ENCODE results near the gene ITM2B.
A peak's percentile ranks its signal among the peaks of the same experiment; 100 is the strongest.
"Not testable (repeated sequence)": the region's sequence is repeated elsewhere in the genome, so short reads cannot be mapped to it uniquely, and the experiment has no call there.

Gene ITM2B

DNA sequence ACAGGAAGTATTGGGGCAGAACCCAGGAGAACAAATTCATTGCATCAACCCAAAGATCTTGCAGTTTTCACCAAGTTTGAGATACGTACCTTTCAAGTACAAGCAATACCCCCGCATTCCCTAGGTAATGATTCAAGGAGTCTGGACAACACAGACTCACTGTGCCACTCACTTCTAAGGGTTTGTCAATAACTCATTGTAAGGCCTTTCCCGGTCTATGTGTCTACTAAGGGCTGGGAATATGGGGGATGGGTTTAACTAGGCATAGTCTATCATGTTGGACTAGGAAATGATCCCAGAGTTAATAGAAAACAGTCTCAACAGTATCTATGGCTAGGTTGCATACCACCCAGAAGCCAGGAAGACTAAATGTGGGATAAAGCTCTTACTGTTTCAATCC, 8.3 kb upstream of the ITM2B start:
- no peak for DNase-seq (ENCODE audit: low spot score)

GRCh38 chr13:48230541-48230940, 2.5 kb upstream of the ITM2B start:
- DNase-seq (ENCODE audit: low spot score), result no peak

- DNase-seq (ENCODE audit: low spot score), result no peak
Observed at GRCh38 chr13:48231080-48231479, 1.9 kb upstream of the ITM2B start.

- no peak for DNase-seq (ENCODE audit: low spot score)
Observed at GRCh38 chr13:48231933-48232332, 1.1 kb upstream of the ITM2B start.

DNA sequence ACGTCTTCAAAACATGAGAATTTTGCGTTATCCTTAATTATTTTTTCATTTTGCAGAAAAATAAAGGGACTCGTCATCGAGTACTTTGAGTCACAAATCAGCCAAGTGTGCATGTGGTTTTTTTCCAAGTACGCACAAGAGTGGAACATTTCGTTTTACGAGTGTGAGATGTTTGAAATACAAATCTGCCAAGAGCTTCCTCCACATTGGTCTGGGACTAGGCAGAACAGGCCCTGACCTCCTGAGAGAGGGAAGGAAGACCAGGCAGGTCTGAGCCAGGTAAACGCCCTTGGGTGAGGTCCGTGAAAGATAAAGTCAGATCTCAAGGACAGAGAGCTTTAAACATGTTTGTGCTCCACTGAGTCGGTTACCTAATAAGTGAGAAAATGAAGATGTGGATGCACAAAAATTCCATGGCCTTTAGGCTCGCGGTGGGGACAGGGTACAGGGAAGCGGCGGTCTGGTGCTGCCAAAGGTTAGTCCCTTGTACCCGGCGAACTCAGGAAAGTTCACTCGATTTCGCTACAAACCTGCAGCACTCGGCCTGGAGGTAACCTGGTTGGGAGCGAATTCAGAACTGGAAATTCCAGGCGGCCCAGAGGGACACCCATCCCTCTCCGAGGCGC, 473 bp upstream of the ITM2B start:
- no peak for DNase-seq (ENCODE audit: low spot score)

DNA sequence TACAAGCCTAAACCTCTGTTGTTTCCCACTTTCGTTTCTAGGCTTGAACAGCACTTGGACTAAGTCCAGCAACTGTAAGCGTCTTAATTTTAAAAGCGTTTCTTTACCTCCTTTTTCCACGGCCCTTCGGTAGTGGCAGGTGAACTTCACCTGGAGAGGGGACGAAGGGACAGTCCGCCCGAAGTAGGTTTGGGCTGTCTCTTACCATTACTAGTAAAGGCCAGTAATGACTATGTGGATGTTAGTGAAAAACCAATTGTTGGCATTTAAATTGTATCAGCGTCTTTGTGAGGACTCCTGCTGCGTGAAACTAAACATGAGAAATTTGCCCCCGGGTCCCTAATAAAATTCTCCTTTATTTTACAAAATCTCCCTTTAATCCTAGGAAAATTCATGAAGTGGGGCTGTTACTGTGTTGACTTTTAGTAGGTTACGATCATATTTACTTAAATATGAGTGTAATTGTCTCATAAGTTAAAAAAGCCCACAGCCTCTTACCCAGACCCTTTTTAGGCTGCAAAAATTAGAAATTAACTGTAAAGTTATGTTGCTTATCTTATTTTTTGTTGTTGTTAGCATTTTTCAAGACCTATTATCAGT, 983 bp downstream of the ITM2B start:
- DNase-seq (ENCODE audit: low spot score), result no peak

- DNase-seq (ENCODE audit: low spot score), result peak; percentile 38
Observed at GRCh38 chr13:48234566-48235340, 1.7 kb downstream of the ITM2B start.

GRCh38 chr13:48235341-48236135, 2.5 kb downstream of the ITM2B start:
- DNase-seq (ENCODE audit: low spot score), result peak; percentile 22

GRCh38 chr13:48236528-48237353, 3.7 kb downstream of the ITM2B start:
- DNase-seq (ENCODE audit: low spot score), result no peak

DNA sequence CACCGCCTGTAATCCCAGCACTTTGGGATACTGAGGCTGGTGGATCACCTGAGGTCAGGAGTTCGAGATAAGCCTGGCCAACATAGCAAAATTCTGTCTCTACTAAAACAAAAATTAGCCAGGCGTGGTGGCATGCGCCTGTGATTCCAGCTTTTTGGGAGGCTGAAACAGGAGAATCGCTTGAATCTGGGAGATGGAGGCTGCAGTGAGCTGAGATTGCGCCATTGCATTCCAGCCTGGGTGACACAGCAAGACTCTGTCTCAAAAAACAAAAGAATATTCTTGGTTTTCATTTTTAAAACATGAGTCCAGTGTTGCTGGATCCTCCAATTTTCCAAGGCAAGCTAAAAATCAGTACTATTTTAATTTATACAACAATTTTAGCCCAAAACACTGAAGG, 6.4 kb downstream of the ITM2B start:
- not testable (repeated sequence) for DNase-seq (ENCODE audit: low spot score)

GRCh38 chr13:48241651-48242050, 8.6 kb downstream of the ITM2B start:
- DNase-seq (ENCODE audit: low spot score), result no peak

- DNase-seq (ENCODE audit: low spot score), result no peak
Observed at GRCh38 chr13:48242677-48243076, 9.7 kb downstream of the ITM2B start.

DNA sequence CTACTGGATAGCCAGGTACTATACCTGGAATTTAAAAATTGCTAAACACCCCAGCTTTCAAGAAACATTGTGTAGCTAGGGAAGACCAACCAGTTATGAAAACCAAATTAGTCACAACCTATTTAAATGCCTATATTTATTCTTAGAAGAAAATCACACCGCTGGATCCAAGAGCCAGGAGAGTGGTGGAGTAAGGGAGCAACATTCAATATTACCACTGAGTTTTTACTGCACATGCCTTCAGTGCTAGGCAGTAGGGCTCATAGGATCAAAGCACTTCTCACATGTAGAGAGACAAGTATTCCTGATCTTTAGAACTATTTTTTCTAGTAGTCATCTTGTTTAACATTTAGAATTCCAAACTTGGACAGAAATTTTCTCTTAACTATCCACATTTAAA, 11.2 kb downstream of the ITM2B start:
- no peak for DNase-seq (ENCODE audit: low spot score)

- no peak for DNase-seq (ENCODE audit: low spot score)
Observed at GRCh38 chr13:48246102-48246501, 13.1 kb downstream of the ITM2B start.

DNA sequence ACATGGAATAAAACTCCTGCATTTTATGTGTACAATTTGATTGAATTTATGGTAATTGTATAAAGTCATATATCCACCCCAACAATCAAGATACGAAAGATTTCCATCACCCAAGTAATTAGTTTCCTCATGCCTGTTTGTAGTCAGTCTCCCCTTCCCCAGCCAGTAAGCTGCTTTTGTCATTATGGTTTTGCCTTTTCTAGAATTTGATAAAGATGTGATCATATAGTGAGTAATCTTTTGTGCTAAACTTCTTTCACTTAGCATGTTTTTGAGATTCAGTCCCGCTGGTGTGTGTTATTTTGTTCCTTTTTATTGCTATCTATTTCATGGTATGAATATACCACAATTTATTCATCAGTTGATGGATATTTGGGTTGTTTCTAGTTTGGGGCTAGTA, 16.0 kb downstream of the ITM2B start:
- no peak for DNase-seq (ENCODE audit: low spot score)

DNA sequence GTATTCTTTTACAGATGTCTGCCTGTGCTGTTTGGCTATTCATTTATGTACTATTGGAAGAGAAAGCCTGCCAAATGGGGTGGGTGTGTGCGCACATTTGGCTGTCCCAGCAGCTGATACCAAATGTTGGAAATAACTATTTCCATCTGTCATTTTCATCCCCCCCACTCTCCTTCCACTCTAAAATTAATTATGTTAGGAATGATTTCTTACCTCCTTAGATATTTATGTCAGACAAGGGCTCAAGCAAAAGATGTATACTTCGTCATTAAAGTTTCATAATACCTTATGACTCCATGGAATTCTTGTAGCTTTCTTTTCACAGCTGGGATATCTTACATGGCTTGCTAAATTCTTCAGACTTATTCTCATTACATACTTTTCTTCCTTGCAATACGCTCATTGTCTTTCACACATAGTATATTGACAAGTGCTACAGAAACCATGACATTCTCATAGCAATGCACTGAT, 18.6 kb downstream of the ITM2B start:
- DNase-seq (ENCODE audit: low spot score), result no peak

DNA sequence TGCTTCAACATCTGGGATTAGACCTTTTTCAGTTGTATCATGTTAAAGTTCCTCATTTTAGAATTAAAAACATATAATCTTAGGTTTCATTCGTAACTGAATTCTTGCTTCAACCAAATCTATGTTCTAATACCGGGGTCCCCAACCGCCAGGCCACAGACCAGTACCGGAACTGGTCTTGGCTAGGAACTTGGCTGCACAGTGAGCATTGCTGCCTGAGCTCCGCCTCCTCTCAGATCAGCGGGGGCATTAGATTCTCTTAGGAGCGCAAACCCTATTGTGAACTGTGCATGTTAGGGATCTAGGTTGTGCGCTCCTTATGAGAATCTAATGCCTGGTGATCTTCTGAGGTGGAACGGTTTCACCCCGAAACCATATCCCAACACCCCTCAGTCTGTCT, 19.2 kb downstream of the ITM2B start:
- DNase-seq (ENCODE audit: low spot score), result no peak

DNA sequence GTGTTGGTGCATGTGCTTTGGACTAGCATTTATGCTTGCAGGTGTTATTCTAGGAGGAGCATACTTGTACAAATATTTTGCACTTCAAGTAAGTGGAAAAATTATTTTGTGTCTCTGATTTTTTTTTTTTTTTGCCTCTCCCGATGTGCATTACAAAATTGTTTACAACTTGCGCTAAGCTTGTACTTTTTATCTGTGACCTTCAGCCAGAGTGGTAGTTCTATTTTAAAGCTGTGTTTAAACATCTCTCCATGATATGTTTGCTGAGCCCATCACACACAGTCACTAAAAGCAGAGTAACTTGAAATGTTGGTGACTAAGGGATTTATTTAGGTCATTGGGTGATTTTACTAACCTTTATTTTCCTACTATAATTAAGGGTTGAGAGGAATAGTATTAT, 20.8 kb downstream of the ITM2B start:
- DNase-seq (ENCODE audit: low spot score), result no peak

DNA sequence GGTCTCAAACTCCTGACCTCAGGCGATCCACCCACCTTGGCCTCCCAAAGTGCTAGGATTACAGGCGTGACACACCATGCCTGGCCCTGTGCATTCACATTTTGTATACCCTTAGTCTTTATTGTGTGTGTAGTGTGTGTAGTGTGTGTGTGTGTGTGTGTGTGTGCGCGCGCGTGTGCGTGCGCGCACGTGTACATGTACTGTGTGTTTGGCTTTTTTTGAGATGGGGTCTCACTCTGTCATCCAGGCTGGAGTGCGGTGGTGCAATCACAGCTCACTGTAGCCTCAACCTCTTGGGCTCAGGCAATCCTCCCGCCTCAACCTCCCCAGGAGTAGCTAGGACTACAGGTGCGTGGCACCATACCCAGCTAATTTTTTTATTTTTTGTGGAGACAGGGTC, 22.1 kb downstream of the ITM2B start:
- no peak for DNase-seq (ENCODE audit: low spot score)

- peak; percentile 24 for DNase-seq (ENCODE audit: low spot score)
Observed at GRCh38 chr13:48255954-48256353, 22.9 kb downstream of the ITM2B start.

DNA sequence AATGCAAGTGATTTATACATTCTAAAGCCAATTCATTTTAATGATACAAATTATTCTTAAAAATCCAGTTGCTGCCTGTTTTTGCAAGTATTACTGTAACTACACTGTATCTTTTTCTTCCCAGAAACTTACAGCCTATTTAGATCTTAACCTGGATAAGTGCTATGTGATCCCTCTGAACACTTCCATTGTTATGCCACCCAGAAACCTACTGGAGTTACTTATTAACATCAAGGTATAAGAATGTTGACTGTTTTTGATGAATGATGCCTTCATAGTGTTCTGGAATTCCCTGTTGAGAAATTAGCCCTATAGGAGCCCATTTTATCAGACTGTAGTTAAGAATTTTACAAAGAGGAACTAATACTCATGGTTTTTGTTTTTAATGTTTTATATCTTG, 25.0 kb downstream of the ITM2B start:
- DNase-seq (ENCODE audit: low spot score), result no peak

DNA sequence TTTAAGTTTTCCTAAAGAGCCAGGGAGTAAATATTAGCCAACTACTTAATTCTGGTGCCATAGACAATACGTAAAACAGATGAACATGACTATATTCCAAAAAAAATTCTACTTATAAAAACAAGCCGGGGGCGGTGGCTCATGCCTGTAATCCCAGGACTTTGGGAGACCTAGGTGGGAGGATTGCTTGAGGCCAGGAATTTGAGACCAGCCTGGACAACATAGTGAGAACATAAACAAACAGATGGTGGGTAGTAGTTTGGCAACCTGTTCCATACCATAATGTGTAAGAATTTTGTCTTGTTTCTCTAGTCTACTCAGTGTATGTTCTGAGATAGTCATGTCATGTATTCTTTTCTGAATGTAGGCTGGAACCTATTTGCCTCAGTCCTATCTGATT, 25.4 kb downstream of the ITM2B start:
- no peak for DNase-seq (ENCODE audit: low spot score)

All from RKO (cell line).